22Rv1 (cell line): Measurements from ENCODE around the gene INPP5D.

Source experiments
- ZFX ChIP-seq: fragments of 450-650 bp; IDR thresholded peaks from 2 replicates; pipeline ENCODE4 v1.6.1; 2017; ENCODE audit warnings: antibody characterized with exemption, borderline replicate concordance
- TF ChIP-seq, protein P1 (sequence below): fragments of 450-650 bp; IDR thresholded peaks from 2 replicates; pipeline ENCODE4 v1.5.1; 2017; ENCODE audit warnings: mild to moderate bottlenecking

DNA sequence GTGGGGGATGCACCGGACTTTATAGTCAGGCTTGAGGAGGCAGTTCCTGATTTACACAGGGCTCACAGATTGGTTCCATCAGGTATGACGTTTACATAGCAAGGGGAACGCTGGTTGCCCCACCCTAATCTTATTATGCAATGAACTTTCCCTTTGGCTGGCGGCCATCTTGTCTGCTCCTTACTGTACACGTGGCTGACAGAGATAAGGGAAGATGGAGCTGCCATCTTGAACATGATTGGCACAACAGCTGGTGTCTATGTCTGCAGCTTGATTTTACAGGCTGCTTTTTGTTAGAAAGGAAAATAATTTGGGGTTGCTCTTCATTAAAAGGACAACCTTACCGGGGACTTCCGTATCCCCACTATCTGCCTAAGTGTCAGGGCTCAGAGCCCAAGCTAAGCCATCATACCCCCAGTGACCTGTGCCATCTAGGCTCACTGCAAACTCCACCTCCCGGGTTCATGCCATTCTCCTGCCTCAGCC is 157.8 kb downstream of the INPP5D start:
- TF ChIP-seq, protein P1, sequence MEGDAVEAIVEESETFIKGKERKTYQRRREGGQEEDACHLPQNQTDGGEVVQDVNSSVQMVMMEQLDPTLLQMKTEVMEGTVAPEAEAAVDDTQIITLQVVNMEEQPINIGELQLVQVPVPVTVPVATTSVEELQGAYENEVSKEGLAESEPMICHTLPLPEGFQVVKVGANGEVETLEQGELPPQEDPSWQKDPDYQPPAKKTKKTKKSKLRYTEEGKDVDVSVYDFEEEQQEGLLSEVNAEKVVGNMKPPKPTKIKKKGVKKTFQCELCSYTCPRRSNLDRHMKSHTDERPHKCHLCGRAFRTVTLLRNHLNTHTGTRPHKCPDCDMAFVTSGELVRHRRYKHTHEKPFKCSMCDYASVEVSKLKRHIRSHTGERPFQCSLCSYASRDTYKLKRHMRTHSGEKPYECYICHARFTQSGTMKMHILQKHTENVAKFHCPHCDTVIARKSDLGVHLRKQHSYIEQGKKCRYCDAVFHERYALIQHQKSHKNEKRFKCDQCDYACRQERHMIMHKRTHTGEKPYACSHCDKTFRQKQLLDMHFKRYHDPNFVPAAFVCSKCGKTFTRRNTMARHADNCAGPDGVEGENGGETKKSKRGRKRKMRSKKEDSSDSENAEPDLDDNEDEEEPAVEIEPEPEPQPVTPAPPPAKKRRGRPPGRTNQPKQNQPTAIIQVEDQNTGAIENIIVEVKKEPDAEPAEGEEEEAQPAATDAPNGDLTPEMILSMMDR, result no peak
- TF ChIP-seq ZFX, result no peak
